GM18858 (cell line): ENCODE results near the gene WRAP73.

Source experiments
- ATAC-seq: cut with Tn5 transposase; IDR thresholded peaks from one replicate; pipeline ENCODE4 v1.9.1; 2021; ENCODE audit not compliant: unreplicated experiment

WRAP73 gene

GRCh38 chr1:3681898-3682806 is 32.2 kb upstream of the WRAP73 start:
- no peak for ATAC-seq

GRCh38 chr1:3681231-3681897 is 31.5 kb upstream of the WRAP73 start:
- ATAC-seq, result no peak

GRCh38 chr1:3680488-3681230 is 30.8 kb upstream of the WRAP73 start:
- ATAC-seq, result no peak

GRCh38 chr1:3679799-3680453 is 30.0 kb upstream of the WRAP73 start:
- ATAC-seq, result no peak

GRCh38 chr1:3679098-3679555 is 29.2 kb upstream of the WRAP73 start:
- no peak for ATAC-seq

- ATAC-seq, result no peak
Observed at GRCh38 chr1:3678361-3679097, 28.6 kb upstream of the WRAP73 start.

- peak; percentile 5 for ATAC-seq
Observed at GRCh38 chr1:3677484-3677883, 27.6 kb upstream of the WRAP73 start.

- peak; percentile 42 for ATAC-seq
Observed at GRCh38 chr1:3676581-3677470, 26.9 kb upstream of the WRAP73 start.

GRCh38 chr1:3675436-3675835 is 25.5 kb upstream of the WRAP73 start:
- no peak for ATAC-seq

GRCh38 chr1:3674100-3675094 is 24.5 kb upstream of the WRAP73 start:
- ATAC-seq, result no peak

- no peak for ATAC-seq
Observed at GRCh38 chr1:3673381-3674099, 23.6 kb upstream of the WRAP73 start.

GRCh38 chr1:3672971-3673361 is 23.1 kb upstream of the WRAP73 start:
- no peak for ATAC-seq

- ATAC-seq, result no peak
Observed at GRCh38 chr1:3672231-3672970, 22.5 kb upstream of the WRAP73 start.

GRCh38 chr1:3671371-3672180 is 21.7 kb upstream of the WRAP73 start:
- ATAC-seq, result no peak

- ATAC-seq, result no peak
Observed at GRCh38 chr1:3670823-3671265, 20.9 kb upstream of the WRAP73 start.

GRCh38 chr1:3669971-3670431 is 20.1 kb upstream of the WRAP73 start:
- no peak for ATAC-seq
